EL (cell line): ENCODE results near the gene KRT81.
"Not testable (repeated sequence)": the region's sequence is repeated elsewhere in the genome, so short reads cannot be mapped to it uniquely, and the experiment has no call there.

ENCODE experiments used
- DNase-seq: peaks from one replicate; pipeline ENCODE4 v3.0.0-alpha.2; 2016

KRT81 gene

GRCh38 chr12:52317468-52318052 lies 26.2 kb upstream of the KRT81 start:
- DNase-seq = no peak

GRCh38 chr12:52316701-52317100 lies 25.4 kb upstream of the KRT81 start:
- DNase-seq = no peak

- no peak for DNase-seq
Measured at GRCh38 chr12:52316290-52316689, 25.0 kb upstream of the KRT81 start.

- not testable (repeated sequence) for DNase-seq
Measured at GRCh38 chr12:52315721-52316120, 24.4 kb upstream of the KRT81 start.

GRCh38 chr12:52314511-52314910 lies 23.2 kb upstream of the KRT81 start:
- DNase-seq = no peak

- no peak for DNase-seq
Measured at GRCh38 chr12:52313926-52314325, 22.6 kb upstream of the KRT81 start.

GRCh38 chr12:52313461-52313860 lies 22.1 kb upstream of the KRT81 start:
- no peak for DNase-seq

GRCh38 chr12:52312086-52312485 lies 20.8 kb upstream of the KRT81 start:
- no peak for DNase-seq

GRCh38 chr12:52311285-52311648 lies 19.9 kb upstream of the KRT81 start:
- DNase-seq = peak; percentile 18

GRCh38 chr12:52310622-52311284 lies 19.4 kb upstream of the KRT81 start:
- peak; percentile 45 for DNase-seq

GRCh38 chr12:52308806-52309425 lies 17.6 kb upstream of the KRT81 start:
- no peak for DNase-seq

- peak; percentile 53 for DNase-seq
Measured at GRCh38 chr12:52307836-52308805, 16.8 kb upstream of the KRT81 start.

- no peak for DNase-seq
Measured at GRCh38 chr12:52306731-52307130, 15.4 kb upstream of the KRT81 start.

- DNase-seq = no peak
Measured at GRCh38 chr12:52305921-52306705, 14.8 kb upstream of the KRT81 start.

GRCh38 chr12:52304941-52305411 lies 13.6 kb upstream of the KRT81 start:
- peak; percentile 21 for DNase-seq

GRCh38 chr12:52302242-52302914 lies 11.0 kb upstream of the KRT81 start:
- DNase-seq = not testable (repeated sequence)

- not testable (repeated sequence) for DNase-seq
Measured at GRCh38 chr12:52301721-52302120, 10.4 kb upstream of the KRT81 start.

GRCh38 chr12:52300796-52301691 lies 9.7 kb upstream of the KRT81 start:
- DNase-seq = peak; percentile 27

- no peak for DNase-seq
Measured at GRCh38 chr12:52298677-52299190, 7.4 kb upstream of the KRT81 start.

GRCh38 chr12:52296572-52297215 lies 5.4 kb upstream of the KRT81 start:
- no peak for DNase-seq
